DND-41 (cell line): Measurements from ENCODE around the gene SLC2A2.

Source experiments
- ATAC-seq: fragments of 200-7000 bp; cut with Tn5 transposase; 3 replicates; pipeline ENCODE4 v1.9.1; 2021; ENCODE audit warnings: low read depth; ENCODE audit not compliant: insufficient read depth
- DNase-seq: peaks from one replicate; pipeline ENCODE4 v3.0.0-alpha.2; 2020
- H2AFZ ChIP-seq: 2 replicates; pipeline ENCODE4 v1.6.0; 2012; ENCODE audit warnings: low read depth, low read length
- H3K27ac ChIP-seq: 2 replicates; pipeline ENCODE4 v1.5.1; 2012; ENCODE audit warnings: low read length, inconsistent platforms
- H3K27me3 ChIP-seq: fragments of 200-600 bp; sonication (generic); 2 replicates; pipeline ENCODE4 v1.6.0; 2012; ENCODE audit warnings: low read length, mild to moderate bottlenecking, inconsistent platforms; ENCODE audit not compliant: insufficient read depth, poor library complexity
- H3K36me3 ChIP-seq: 2 replicates; pipeline ENCODE4 v1.5.1; 2012; ENCODE audit warnings: low read length, inconsistent platforms; ENCODE audit not compliant: insufficient read depth
- H3K4me1 ChIP-seq: 2 replicates; pipeline ENCODE4 v1.5.1; 2012; ENCODE audit warnings: mild to moderate bottlenecking, low read length; ENCODE audit not compliant: insufficient read depth
- H3K4me2 ChIP-seq: 2 replicates; pipeline ENCODE4 v1.6.0; 2012; ENCODE audit warnings: mild to moderate bottlenecking, moderate library complexity, low read length, inconsistent platforms; ENCODE audit not compliant: insufficient read depth
- H3K4me3 ChIP-seq, 2 experiments: fragments of 200-600 bp in 1 of 2; shearing (Covaris generic) in 1 of 2; 2 replicates each; pipeline ENCODE4 v1.5.1; 2012 to 2016; ENCODE audit warnings: inconsistent platforms in 2 of 2, low read length in 2 of 2, mild to moderate bottlenecking in 2 of 2, low read depth in 1 of 2, moderate library complexity in 1 of 2
- H3K79me2 ChIP-seq: 2 replicates; pipeline ENCODE4 v1.6.0; 2012; ENCODE audit warnings: low read length, inconsistent platforms; ENCODE audit not compliant: insufficient read depth
- H3K9ac ChIP-seq: 2 replicates; pipeline ENCODE4 v1.6.0; 2012; ENCODE audit warnings: low read depth, mild to moderate bottlenecking, inconsistent platforms, low read length, moderate library complexity
- H3K9me3 ChIP-seq: 2 replicates; pipeline ENCODE4 v1.5.1; 2012; ENCODE audit warnings: low read length, moderate library complexity, mild to moderate bottlenecking, inconsistent platforms; ENCODE audit not compliant: insufficient read depth, severe bottlenecking
- H4K20me1 ChIP-seq: 2 replicates; pipeline ENCODE4 v1.6.0; 2012; ENCODE audit warnings: low read length; ENCODE audit not compliant: insufficient read depth
- EZH2 ChIP-seq: IDR thresholded peaks from 3 replicates; pipeline ENCODE4 v1.6.1; 2012; ENCODE audit warnings: borderline replicate concordance, low read depth, mild to moderate bottlenecking, moderate library complexity, low read length, inconsistent platforms; ENCODE audit not compliant: severe bottlenecking
- TF ChIP-seq, protein P1 (sequence below): IDR thresholded peaks from 2 replicates; pipeline ENCODE4 v1.5.1; 2012; ENCODE audit warnings: borderline replicate concordance, low read length, moderate library complexity, mild to moderate bottlenecking; ENCODE audit not compliant: poor library complexity, severe bottlenecking; ENCODE audit errors: extremely low read depth

SLC2A2 gene

DNA sequence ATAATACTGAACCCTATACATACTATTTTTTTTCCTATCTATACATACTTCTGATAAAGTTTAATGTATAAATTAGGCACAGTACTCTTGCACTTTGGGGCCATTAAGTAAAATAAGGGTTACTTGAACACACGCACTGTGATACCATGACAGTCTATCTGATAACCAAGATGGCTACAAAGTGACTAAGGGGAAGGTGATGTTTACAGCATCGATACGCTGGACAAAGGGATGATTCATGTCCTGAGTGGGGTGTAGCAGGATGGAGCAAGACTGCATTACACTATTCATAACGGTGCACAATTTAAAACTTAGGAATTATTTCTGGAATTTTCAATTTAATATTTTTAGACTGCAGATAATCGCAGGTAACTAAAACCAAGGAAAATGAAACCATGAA, 30.0 kb upstream of the SLC2A2 start:
- Histone ChIP-seq H3K27me3 (peaks cover 7% of the 10 kb centered on the region), H3K4me2 (no peak overlapping the region), H3K36me3 (no peaks in the 10 kb centered on the region)

DNA sequence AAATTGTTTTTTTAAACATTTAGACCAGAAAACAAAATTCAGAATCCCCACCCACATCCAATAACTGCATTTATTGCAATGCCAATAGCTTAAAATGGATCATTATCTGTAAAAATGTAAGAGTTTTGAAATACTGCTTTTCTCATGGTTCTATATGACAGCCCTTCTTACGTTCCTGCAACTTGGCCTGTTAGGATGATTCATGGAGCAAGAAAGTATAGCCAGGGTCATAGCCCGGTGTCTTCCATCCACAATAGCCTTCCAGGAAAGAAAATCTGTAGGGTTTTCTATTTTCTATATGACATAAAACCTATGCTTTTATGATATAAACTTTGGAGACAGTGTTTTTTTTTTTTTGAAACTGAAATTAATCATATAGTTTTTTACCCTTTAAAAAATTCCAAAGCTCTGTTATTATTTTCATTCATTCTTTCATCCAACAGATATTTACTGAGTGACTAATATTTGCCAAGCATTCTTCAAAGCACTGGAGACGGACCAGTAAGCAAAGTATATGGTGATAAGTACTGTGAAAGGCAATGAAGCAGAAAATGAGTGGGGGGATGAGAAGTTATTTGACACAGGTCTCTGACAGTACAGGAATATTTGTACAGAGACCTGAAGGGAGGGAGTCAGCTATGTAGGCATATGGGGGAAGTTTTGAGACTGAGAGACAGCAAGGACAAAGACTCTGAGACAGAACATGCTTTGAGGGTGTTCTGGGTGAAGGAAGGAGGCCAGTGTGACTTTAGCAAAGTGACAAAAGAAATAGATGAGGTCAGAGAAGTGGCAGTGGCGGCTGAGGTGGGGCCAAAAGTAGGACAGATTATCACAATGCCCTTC, 29.0 kb upstream of the SLC2A2 start:
- DNase-seq (no peak), ATAC-seq (no peak)

More for the DNA sequence above, 30.0 kb upstream of the SLC2A2 start:
- Histone ChIP-seq H3K9me3 (no peaks in the 10 kb centered on the region), H2AFZ (no peak overlapping the region), H4K20me1 (no peaks in the 10 kb centered on the region), H3K27ac (no peak overlapping the region), H3K4me3 (no peak overlapping the region), H3K9ac (no peak overlapping the region), H3K4me1 (no peaks in the 10 kb centered on the region), H3K79me2 (no peaks in the 10 kb centered on the region)
- DNase-seq (no peak), ATAC-seq (no peak)
- TF ChIP-seq, protein P1, sequence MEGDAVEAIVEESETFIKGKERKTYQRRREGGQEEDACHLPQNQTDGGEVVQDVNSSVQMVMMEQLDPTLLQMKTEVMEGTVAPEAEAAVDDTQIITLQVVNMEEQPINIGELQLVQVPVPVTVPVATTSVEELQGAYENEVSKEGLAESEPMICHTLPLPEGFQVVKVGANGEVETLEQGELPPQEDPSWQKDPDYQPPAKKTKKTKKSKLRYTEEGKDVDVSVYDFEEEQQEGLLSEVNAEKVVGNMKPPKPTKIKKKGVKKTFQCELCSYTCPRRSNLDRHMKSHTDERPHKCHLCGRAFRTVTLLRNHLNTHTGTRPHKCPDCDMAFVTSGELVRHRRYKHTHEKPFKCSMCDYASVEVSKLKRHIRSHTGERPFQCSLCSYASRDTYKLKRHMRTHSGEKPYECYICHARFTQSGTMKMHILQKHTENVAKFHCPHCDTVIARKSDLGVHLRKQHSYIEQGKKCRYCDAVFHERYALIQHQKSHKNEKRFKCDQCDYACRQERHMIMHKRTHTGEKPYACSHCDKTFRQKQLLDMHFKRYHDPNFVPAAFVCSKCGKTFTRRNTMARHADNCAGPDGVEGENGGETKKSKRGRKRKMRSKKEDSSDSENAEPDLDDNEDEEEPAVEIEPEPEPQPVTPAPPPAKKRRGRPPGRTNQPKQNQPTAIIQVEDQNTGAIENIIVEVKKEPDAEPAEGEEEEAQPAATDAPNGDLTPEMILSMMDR = no peak
- TF ChIP-seq EZH2 = no peak

GRCh38 chr3:171054921-171055320, 28.4 kb upstream of the SLC2A2 start:
- DNase-seq (no peak), ATAC-seq (no peak)
- Histone ChIP-seq H3K4me2 (no peak overlapping the region), H3K4me1 (no peaks in the 10 kb centered on the region), H3K27ac (no peak overlapping the region), H3K36me3 (no peaks in the 10 kb centered on the region), H4K20me1 (no peaks in the 10 kb centered on the region), H3K4me3 (no peak overlapping the region), H3K27me3 (peaks cover 9% of the 10 kb centered on the region), H3K9me3 (no peaks in the 10 kb centered on the region), H3K79me2 (no peaks in the 10 kb centered on the region), H2AFZ (no peak overlapping the region), H3K9ac (no peak overlapping the region)
- TF ChIP-seq, protein P1 = no peak
- no peak for TF ChIP-seq EZH2

More for the DNA sequence above, 29.0 kb upstream of the SLC2A2 start:
- no peaks in the 10 kb centered on the region for H4K20me1 ChIP-seq
- H3K79me2 ChIP-seq = no peaks in the 10 kb centered on the region
- H3K4me2 ChIP-seq = no peak overlapping the region
- no peak overlapping the region for H2AFZ ChIP-seq
- H3K27ac ChIP-seq = no peak overlapping the region
- peaks cover 9% of the 10 kb centered on the region for H3K27me3 ChIP-seq
- no peaks in the 10 kb centered on the region for H3K9me3 ChIP-seq
- TF ChIP-seq, protein P1 = no peak
- no peak for TF ChIP-seq EZH2
- no peaks in the 10 kb centered on the region for H3K4me1 ChIP-seq
- no peaks in the 10 kb centered on the region for H3K36me3 ChIP-seq
- no peak overlapping the region for H3K4me3 ChIP-seq
- no peak overlapping the region for H3K9ac ChIP-seq
